A172 (cell line): ENCODE results near the gene SNX18. TPM values are rescaled to one million over a fixed set of nuclear protein-coding genes. Genes with fewer than 3 reads are reported as not detected.
A peak's percentile ranks its signal among the peaks of the same experiment; 100 is the strongest.
"Not testable (repeated sequence)": the region's sequence is repeated elsewhere in the genome, so short reads cannot be mapped to it uniquely, and the experiment has no call there.

ENCODE experiments used
- DNase-seq: peaks from one replicate; pipeline ENCODE4 v3.0.0-alpha.2; 2015; ENCODE audit warnings: low spot score
- total RNA-seq: library from RNA; depleted of rRNA; stranded (reverse); fragments of >200 nt; shearing (Covaris generic); gene quantifications from 2 replicates; pipeline ENCODE4 v1.2.3, GENCODE V29; 2014

SNX18 gene
- total RNA-seq, 1 experiment from 2014 or later, result 14.7 TPM

GRCh38 chr5:54518818-54519508 is 1.4 kb downstream of the SNX18 start:
- DNase-seq, result no peak

- DNase-seq, result no peak
These were observed 1.9 kb downstream of the SNX18 start for GRCh38 chr5:54519509-54519876.

GRCh38 chr5:54520438-54520846 is 2.9 kb downstream of the SNX18 start:
- DNase-seq, result peak; percentile 8

DNA sequence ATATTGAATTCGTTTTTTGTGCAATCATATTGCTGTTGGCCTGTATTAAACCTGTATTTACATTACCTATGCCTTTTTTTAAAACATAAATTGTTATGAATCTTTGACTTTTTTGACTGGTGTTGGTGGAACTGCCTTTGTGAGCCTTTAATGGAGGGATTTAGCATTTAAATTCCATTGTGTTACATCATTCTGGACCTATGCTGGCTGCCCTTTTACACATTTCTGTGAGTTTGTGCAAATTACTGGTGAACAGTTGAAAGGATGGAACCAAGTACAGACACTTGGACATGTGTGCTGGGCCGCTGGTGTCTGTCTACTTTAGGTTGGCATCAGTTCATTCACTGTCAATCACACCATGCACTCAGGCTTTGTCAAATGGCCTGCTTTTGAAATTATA is 3.4 kb downstream of the SNX18 start:
- DNase-seq, result no peak

GRCh38 chr5:54521856-54522479 is 4.4 kb downstream of the SNX18 start:
- DNase-seq, result no peak

DNA sequence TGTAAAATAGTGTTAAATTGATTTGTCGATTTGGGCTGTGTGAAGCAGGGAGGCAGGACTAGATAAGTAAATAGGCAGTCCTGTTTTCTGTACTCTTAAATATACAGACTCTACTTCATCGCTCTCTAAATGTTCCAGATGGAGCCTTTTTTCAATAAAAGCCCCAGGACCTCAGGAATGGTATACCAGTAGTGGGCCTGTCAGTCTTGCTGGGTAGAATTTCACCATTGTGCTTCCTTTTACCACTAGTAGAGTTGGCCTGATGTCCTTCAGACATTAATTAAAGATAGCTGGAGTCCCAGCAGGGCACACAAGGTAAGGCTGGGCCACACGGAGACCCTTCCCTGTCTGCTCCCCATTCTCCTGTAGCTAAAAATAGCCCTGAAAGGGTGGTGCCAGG is 6.0 kb downstream of the SNX18 start:
- no peak for DNase-seq

GRCh38 chr5:54524082-54524481 is 6.5 kb downstream of the SNX18 start:
- DNase-seq, result no peak

DNA sequence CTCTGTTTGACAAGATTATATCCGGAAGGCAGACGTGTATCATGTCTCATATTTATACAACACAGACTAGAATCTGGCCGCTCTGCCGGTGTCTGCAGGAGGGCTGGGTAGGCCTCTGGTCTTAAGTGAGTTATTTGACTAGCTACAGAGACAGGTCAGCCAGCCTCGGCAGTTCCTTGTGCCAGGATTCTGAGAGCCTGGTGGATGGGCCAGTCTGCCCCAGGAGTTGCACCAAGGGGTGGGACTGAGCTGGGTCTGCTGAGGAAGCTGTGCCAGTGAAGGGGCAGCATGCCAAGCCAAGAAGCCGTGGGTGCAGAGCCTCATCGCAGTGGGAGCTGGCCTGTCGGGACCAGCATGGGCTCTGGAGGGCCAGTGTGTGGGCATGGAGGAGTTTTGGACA is 7.1 kb downstream of the SNX18 start:
- DNase-seq, result no peak

DNA sequence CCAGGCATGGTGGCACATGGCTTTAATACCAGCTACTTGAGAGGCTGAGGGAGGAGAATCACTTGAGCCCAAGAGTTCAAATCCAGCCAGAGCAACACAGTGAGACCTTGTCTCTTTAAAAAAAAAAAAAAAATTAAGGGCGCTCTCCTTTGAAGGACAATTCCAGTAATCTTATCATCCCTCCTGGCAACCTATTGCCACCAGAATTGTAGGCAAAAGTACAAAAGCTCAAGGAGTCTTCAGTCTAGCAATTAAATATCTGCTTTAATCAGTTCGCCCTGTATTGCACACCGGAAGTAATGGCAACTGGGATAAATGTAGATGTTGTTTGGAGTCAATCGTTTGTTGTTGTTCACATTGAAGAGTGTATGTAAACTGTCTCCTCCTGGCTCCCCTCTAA is 7.7 kb downstream of the SNX18 start:
- no peak for DNase-seq

DNA sequence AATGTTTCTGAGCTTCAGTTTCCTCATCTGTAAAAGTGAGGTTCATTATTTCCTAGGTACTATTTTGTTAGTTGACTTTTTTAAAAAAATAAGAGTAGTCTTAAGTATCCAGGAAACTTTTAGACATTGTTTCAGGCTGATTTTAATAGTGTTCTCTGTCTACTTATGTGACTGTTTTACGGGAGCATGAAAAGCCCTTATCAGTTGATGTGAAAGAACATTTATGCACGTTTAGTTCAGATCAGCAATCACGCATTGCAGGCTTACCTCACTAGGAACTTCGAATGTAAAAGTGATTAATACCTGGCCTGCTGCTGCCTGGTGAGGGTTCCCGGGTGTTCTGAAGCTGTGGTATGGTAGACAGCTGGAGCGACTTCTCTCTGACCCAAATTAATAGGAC is 8.1 kb downstream of the SNX18 start:
- DNase-seq, result no peak

GRCh38 chr5:54526604-54527288 is 9.2 kb downstream of the SNX18 start:
- no peak for DNase-seq

DNA sequence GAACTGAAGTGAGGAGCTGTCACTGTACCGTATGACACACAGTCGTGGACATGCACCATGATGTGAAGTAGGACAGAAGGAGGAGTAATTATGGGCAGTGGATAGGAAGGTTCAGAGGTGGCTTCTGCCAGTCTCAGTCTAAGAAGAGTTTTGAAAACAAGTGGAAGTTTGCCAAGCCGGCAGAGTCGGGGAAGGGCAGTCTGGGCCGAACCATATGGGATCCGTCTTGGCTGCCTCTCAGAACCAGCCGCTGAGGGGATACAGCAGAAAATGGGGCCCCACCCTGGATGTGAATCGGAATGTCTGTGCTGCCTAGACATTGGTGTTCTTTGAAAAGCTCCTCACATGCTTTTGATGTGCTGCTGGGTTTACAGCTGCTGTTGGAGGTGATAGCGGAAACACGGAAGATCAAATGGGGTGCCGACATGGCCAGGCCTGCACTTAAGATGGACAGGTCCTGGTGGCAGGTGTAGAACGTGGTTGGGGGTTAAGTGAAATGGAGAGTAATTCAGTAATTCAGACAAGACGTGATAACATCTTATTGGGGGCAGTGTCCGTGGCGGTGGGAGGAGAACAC is 11.2 kb downstream of the SNX18 start:
- no peak for DNase-seq

- DNase-seq, result no peak
These were observed 12.0 kb downstream of the SNX18 start for GRCh38 chr5:54529565-54529964.

GRCh38 chr5:54531546-54531945 is 14.0 kb downstream of the SNX18 start:
- DNase-seq, result peak; percentile 44

GRCh38 chr5:54533541-54534190 is 16.1 kb downstream of the SNX18 start:
- DNase-seq, result no peak

GRCh38 chr5:54534191-54535004 is 16.8 kb downstream of the SNX18 start:
- no peak for DNase-seq

DNA sequence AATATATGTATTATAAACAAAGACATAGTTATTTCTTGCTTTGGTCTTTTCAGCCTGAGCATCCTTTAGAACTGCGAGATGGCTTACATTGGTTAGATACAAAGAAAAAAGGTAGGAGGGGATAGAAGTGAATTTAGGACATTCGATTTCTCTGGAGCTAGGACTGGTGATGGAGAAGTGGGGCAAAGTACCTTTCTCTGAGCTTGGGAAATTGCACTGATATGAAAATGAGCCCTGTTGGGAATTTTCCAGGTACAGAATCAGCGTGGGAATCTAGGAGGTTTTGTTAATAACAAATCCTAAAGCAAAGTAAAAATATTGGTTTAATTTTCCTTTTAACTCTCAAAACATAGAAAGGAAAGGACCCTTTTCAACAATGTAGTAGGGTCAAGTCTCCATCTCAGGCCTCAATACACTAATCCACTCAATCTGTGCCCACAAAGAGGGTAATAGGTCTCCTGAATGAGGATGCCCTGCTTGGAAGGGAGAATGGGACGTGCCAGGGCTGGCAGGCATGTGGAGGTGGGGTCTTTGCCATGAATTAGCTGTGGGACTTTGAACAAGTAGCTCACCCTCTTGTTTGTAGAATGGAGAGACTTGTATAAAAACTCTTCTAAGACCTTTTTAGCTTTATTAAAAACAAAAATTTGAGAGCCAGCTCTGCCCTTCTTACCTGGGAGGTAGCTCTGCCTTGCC is 17.7 kb downstream of the SNX18 start:
- DNase-seq, result no peak

GRCh38 chr5:54536375-54536774 is 18.8 kb downstream of the SNX18 start:
- not testable (repeated sequence) for DNase-seq

DNA sequence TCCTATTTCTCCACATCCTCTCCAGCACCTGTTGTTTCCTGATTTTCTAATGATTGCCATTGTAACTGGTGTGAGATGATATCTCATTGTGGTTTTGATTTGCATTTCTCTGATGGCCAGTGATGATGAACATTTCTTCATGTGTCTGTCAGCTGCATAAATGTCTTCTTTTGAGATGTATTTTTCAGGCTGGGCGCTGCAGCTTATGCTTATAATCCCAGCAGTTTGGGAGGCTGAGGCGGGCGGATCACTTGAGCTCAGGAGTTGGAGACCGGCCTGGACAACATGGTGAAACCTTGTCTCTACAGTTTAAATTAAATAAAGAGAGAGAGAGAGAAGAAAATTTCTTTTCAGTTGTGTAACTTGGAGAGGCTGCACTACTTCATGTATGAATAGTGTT is 19.3 kb downstream of the SNX18 start:
- not testable (repeated sequence) for DNase-seq

GRCh38 chr5:54537725-54538124 is 20.2 kb downstream of the SNX18 start:
- DNase-seq, result no peak

DNA sequence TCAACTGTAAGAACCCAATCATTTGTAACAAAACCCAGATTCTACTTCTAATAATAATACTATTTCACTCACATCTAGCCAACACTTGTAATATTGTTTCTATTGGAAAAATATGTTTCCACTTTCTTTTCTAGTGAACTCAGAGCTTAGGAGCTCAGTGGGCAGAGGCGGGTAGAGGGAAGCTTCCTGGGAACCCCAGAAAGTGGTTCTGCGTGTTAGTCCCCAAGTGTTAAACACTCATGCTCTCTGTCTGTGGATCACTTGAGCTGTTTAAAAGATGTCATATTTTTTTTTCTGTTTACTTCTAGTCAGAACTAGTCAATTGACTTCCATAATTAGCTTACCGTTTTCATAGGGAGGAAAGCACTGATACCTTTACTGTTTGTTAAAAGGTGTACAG is 20.6 kb downstream of the SNX18 start:
- DNase-seq, result no peak
